H1 (cell line): Measurements from ENCODE around the gene FMOD. TPM values are rescaled to one million over a fixed set of nuclear protein-coding genes. Genes with fewer than 3 reads are reported as not detected.

Experiments
- CTCF ChIA-PET: fragments of 300-600 bp; sonication (Branson Sonifier 250); formaldehyde crosslinking; loops from one replicate; lab custom pipeline; 2021; ENCODE audit not compliant: partially characterized antibody; lab: Charles Lee
- POLR2A ChIA-PET: fragments of 300-600 bp; sonication (Branson Sonifier 250); formaldehyde crosslinking; loops from one replicate; lab custom pipeline; 2021; ENCODE audit warnings: inconsistent platforms; ENCODE audit not compliant: partially characterized antibody; lab: Charles Lee
- DNase-seq, 2 experiments: peaks; one replicate each; pipeline versions ENCODE4 v3.0.0 to v3.0.0-alpha.2; 2010 to 2022; ENCODE audit warnings: low spot score in 2 of 2, low read depth in 1 of 2, mixed read lengths in 1 of 2
- FAIRE-seq: peaks from 2 replicates; lab custom pipeline; 2011; peaks lifted over from hg19 to GRCh38; lab: Jason Lieb, UNC
- H2AFZ ChIP-seq: 2 replicates; pipeline ENCODE4 v1.8.1; 2012; ENCODE audit warnings: low read length, inconsistent platforms
- H2AK5ac ChIP-seq: 2 replicates; pipeline ENCODE4 v1.6.1; 2013; ENCODE audit warnings: low read depth, low read length
- H2BK120ac ChIP-seq: replicated peaks from 2 replicates; pipeline ENCODE3; 2013; ENCODE audit warnings: low read depth, low read length, inconsistent platforms
- H2BK12ac ChIP-seq: 2 replicates; pipeline ENCODE4 v1.6.1; 2013; ENCODE audit warnings: low read depth, low read length
- H2BK15ac ChIP-seq: 2 replicates; pipeline ENCODE4 v1.6.1; 2013; ENCODE audit warnings: low read length
- H2BK20ac ChIP-seq: 2 replicates; pipeline ENCODE4 v1.6.1; 2013; ENCODE audit warnings: low read length
- H2BK5ac ChIP-seq: 2 replicates; pipeline ENCODE4 v1.6.1; 2013; ENCODE audit warnings: low read depth, low read length
- H3K14ac ChIP-seq: 2 replicates; pipeline ENCODE4 v1.6.1; 2013; ENCODE audit warnings: inconsistent platforms; ENCODE audit not compliant: insufficient read length
- H3K18ac ChIP-seq: 2 replicates; pipeline ENCODE4 v1.6.1; 2013; ENCODE audit warnings: low read length; ENCODE audit errors: extremely low read depth
- H3K23ac ChIP-seq: 2 replicates; pipeline ENCODE4 v1.6.1; 2013; ENCODE audit warnings: inconsistent platforms; ENCODE audit not compliant: insufficient read length
- H3K23me2 ChIP-seq: 2 replicates; pipeline ENCODE4 v1.6.1; 2013; ENCODE audit warnings: low read depth, low read length
- H3K27ac ChIP-seq: 2 replicates; pipeline ENCODE4 v1.6.1; 2011; ENCODE audit warnings: low read depth, low read length, inconsistent platforms
- H3K27me3 ChIP-seq, 4 experiments: replicated peaks in 1 of 4; 1 replicate in 1 of 4; 2 replicates in 3 of 4; pipeline versions ENCODE4 v1.6.1 to v1.8.1; 2011 to 2013; ENCODE audit warnings: low read length in 3 of 4, mild to moderate bottlenecking in 3 of 4, inconsistent platforms in 2 of 4, mixed read lengths in 2 of 4, moderate library complexity in 1 of 4; ENCODE audit not compliant: control insufficient read depth in 3 of 4, insufficient read depth in 3 of 4; ENCODE audit errors: extremely low read depth in 1 of 4
- H3K36me3 ChIP-seq, 4 experiments: 2 replicates each; pipeline versions ENCODE4 v1.6.1 to v1.8.1; 2011 to 2013; ENCODE audit warnings: mild to moderate bottlenecking in 4 of 4, low read length in 3 of 4, moderate library complexity in 2 of 4, control low read depth in 1 of 4, inconsistent platforms in 1 of 4; ENCODE audit not compliant: insufficient read depth in 4 of 4, control insufficient read depth in 2 of 4
- H3K4ac ChIP-seq: replicated peaks from 2 replicates; pipeline ENCODE3; 2013; ENCODE audit warnings: low read length, low read depth, mixed read lengths, inconsistent platforms; ENCODE audit not compliant: insufficient read length
- H3K4me1 ChIP-seq, 4 experiments: replicated peaks in 1 of 4; 1 replicate in 1 of 4; 2 replicates in 3 of 4; pipeline versions ENCODE4 v1.6.1 to v1.8.1; 2011 to 2013; ENCODE audit warnings: low read length in 3 of 4, inconsistent platforms in 2 of 4, mixed read lengths in 1 of 4; ENCODE audit not compliant: insufficient read depth in 4 of 4, control insufficient read depth in 3 of 4
- H3K4me2 ChIP-seq, 2 experiments: 2 replicates each; pipeline versions ENCODE4 v1.6.1 to v1.8.1; 2011 to 2013; ENCODE audit warnings: low read depth in 2 of 2, low read length in 2 of 2, control low read depth in 1 of 2, inconsistent platforms in 1 of 2, mild to moderate bottlenecking in 1 of 2; ENCODE audit not compliant: insufficient read depth in 1 of 2
- H3K4me3 ChIP-seq, 4 experiments: fragments of 200-600, 300-600 bp in 1 of 4; sonication (generic), shearing (Covaris generic), sonication (Bioruptor Twin) in 1 of 4; 2 replicates each; pipeline versions ENCODE4 v1.5.1 to v1.8.1; 2011 to 2016; ENCODE audit warnings: low read length in 4 of 4, low read depth in 3 of 4, control low read depth in 2 of 4, inconsistent platforms in 2 of 4, mild to moderate bottlenecking in 2 of 4, mixed read lengths in 1 of 4, moderate library complexity in 1 of 4; ENCODE audit not compliant: insufficient read depth in 2 of 4; ENCODE audit errors: extremely low read depth in 1 of 4
- H3K56ac ChIP-seq: replicated peaks from 2 replicates; pipeline ENCODE3; 2013; ENCODE audit warnings: low read depth, mild to moderate bottlenecking, mixed read lengths, low read length, inconsistent platforms; ENCODE audit not compliant: insufficient read length
- H3K79me1 ChIP-seq: 2 replicates; pipeline ENCODE4 v1.6.1; 2013; ENCODE audit warnings: low read depth, low read length, control low read depth
- H3K79me2 ChIP-seq, 2 experiments: 2 replicates each; pipeline versions ENCODE4 v1.6.1 to v1.8.1; 2012 to 2013; ENCODE audit warnings: low read length in 2 of 2, mild to moderate bottlenecking in 2 of 2, inconsistent platforms in 1 of 2; ENCODE audit not compliant: insufficient read depth in 2 of 2, control insufficient read depth in 1 of 2
- H3K9ac ChIP-seq, 4 experiments: replicated peaks in 1 of 4; 1 replicate in 1 of 4; 2 replicates in 3 of 4; pipeline versions ENCODE4 v1.6.1 to v1.8.1; 2011 to 2013; ENCODE audit warnings: low read depth in 3 of 4, low read length in 3 of 4, control low read depth in 2 of 4, mild to moderate bottlenecking in 2 of 4, moderate library complexity in 2 of 4, inconsistent platforms in 1 of 4; ENCODE audit errors: extremely low read depth in 1 of 4
- H3K9me3 ChIP-seq, 2 experiments: 2 replicates each; pipeline versions ENCODE4 v1.6.1 to v1.8.1; 2012 to 2013; ENCODE audit warnings: mild to moderate bottlenecking in 2 of 2, moderate library complexity in 2 of 2, control low read depth in 1 of 2, inconsistent platforms in 1 of 2, low read depth in 1 of 2, low read length in 1 of 2, mixed read lengths in 1 of 2; ENCODE audit not compliant: insufficient read depth in 2 of 2
- H4K20me1 ChIP-seq, 2 experiments: replicated peaks in 1 of 2; 2 replicates each; pipeline versions ENCODE3 to v1.8.1; 2011 to 2013; ENCODE audit warnings: inconsistent platforms in 2 of 2, low read length in 2 of 2, mild to moderate bottlenecking in 1 of 2; ENCODE audit not compliant: insufficient read depth in 2 of 2, control insufficient read depth in 1 of 2
- H4K5ac ChIP-seq: 2 replicates; pipeline ENCODE4 v1.6.1; 2013; ENCODE audit warnings: low read length, low read depth, mixed read lengths, inconsistent platforms; ENCODE audit not compliant: insufficient read length
- H4K8ac ChIP-seq: 2 replicates; pipeline ENCODE4 v1.8.0; 2013; ENCODE audit warnings: mild to moderate bottlenecking, moderate library complexity, low read length, inconsistent platforms; ENCODE audit not compliant: insufficient read depth; ENCODE audit errors: extremely low read depth
- H4K91ac ChIP-seq: replicated peaks from 2 replicates; pipeline ENCODE3; 2013; ENCODE audit warnings: low read length, mixed read lengths, inconsistent platforms; ENCODE audit not compliant: insufficient read length
- CREB1 ChIP-seq: IDR thresholded peaks from 2 replicates; pipeline ENCODE4 v1.6.1; 2012; ENCODE audit warnings: inconsistent platforms
- CTCF ChIP-seq, 3 experiments: IDR thresholded peaks; 1 replicate in 2 of 3; 2 replicates in 1 of 3; pipeline versions ENCODE4 v1.5.1 to v1.6.1; 2011; ENCODE audit warnings: low read length in 3 of 3, mild to moderate bottlenecking in 3 of 3, inconsistent platforms in 2 of 3, low read depth in 1 of 3, moderate library complexity in 1 of 3; ENCODE audit not compliant: insufficient read depth in 1 of 3; ENCODE audit errors: control extremely low read depth in 1 of 3
- FOSL1 ChIP-seq: IDR thresholded peaks from 2 replicates; pipeline ENCODE4 v1.6.1; 2011; ENCODE audit warnings: mild to moderate bottlenecking, low read depth, low read length, moderate library complexity; ENCODE audit not compliant: insufficient read depth
- HDAC6 ChIP-seq: IDR thresholded peaks from one replicate; pipeline ENCODE4 v1.7.1; 2012; ENCODE audit warnings: low read depth, mild to moderate bottlenecking, inconsistent platforms, low read length, moderate library complexity
- JUND ChIP-seq: IDR thresholded peaks from 2 replicates; pipeline ENCODE4 v1.6.1; 2011; ENCODE audit warnings: mild to moderate bottlenecking, improper control_type of control experiment, low read length
- KDM1A ChIP-seq: fragments of 200-600, 300-600 bp; sonication (generic); IDR thresholded peaks from 2 replicates; pipeline ENCODE4 v1.7.1; 2016; ENCODE audit warnings: mild to moderate bottlenecking, low read length, borderline replicate concordance
- NRF1 ChIP-seq: IDR thresholded peaks from 2 replicates; pipeline ENCODE4 v1.6.1; 2011; ENCODE audit warnings: mild to moderate bottlenecking, low read depth, low read length, improper control_type of control experiment
- POU5F1 ChIP-seq: IDR thresholded peaks from 2 replicates; pipeline ENCODE4 v1.6.1; 2011; ENCODE audit warnings: low read depth, mild to moderate bottlenecking, low read length, moderate library complexity
- TAF7 ChIP-seq: optimal IDR thresholded peaks from 2 replicates; pipeline ENCODE3; 2011; ENCODE audit warnings: low read depth, mild to moderate bottlenecking, inconsistent platforms, low read length, moderate library complexity, borderline replicate concordance
- ZNF274 ChIP-seq: IDR thresholded peaks from 2 replicates; pipeline ENCODE4 v1.7.0; 2012; ENCODE audit warnings: low read length, borderline replicate concordance; ENCODE audit errors: extremely low read depth
- WGBS, 2 experiments: shearing (Covaris generic) in 1 of 2; methylation state at CpG; one replicate each; pipeline versions ENCODE4 v1.1.6 to v1.1.7; 2013 to 2015; ENCODE audit warnings: low lambda C conversion rate in 2 of 2, mixed read lengths in 2 of 2, inconsistent platforms in 1 of 2, low coverage in 1 of 2, missing lambda C conversion rate in 1 of 2; ENCODE audit not compliant: insufficient replicate concordance in 2 of 2, insufficient coverage in 1 of 2, insufficient read length in 1 of 2; ENCODE audit errors: extremely low coverage in 1 of 2, missing lambda C conversion rate in 1 of 2; 5-methylcytosine and 5-hydroxymethylcytosine counted together
- polyA plus RNA-seq, 7 experiments: library from polyadenylated mRNA; depleted of rRNA in 3 of 7; stranded (reverse) in 5 of 7; unstranded in 2 of 7; fragments of >200 nt in 5 of 7; fragments of 200-250 nt in 2 of 7; gene quantifications; 1 replicate in 5 of 7; 2 replicates in 1 of 7; 4 replicates in 1 of 7; pipeline versions ENCODE4 v1.2.1 to v1.2.3, GENCODE V29; 2011 to 2013; ENCODE audit warnings: missing spikeins in 2 of 7, mixed read lengths in 2 of 7
- total RNA-seq: library from RNA; stranded (reverse); fragmentation: NEBNext Ultra II Directional; extraction: Animal tissue kit (Norgen Biotek cat#: 25700); gene quantifications from 2 replicates; pipeline ENCODE4 v1.2.1, GENCODE V29; 2021
- TF ChIP-seq, protein P1 (sequence below): IDR thresholded peaks from 2 replicates; pipeline ENCODE4 v1.6.1; 2012; ENCODE audit warnings: inconsistent platforms

The FMOD gene
- total and polyA plus RNA-seq, 2 of the 8 experiments (the other 6 are each of a cell fraction or from before 2014, with no cell fraction given): 0.17 to 0.32 TPM

DNA sequence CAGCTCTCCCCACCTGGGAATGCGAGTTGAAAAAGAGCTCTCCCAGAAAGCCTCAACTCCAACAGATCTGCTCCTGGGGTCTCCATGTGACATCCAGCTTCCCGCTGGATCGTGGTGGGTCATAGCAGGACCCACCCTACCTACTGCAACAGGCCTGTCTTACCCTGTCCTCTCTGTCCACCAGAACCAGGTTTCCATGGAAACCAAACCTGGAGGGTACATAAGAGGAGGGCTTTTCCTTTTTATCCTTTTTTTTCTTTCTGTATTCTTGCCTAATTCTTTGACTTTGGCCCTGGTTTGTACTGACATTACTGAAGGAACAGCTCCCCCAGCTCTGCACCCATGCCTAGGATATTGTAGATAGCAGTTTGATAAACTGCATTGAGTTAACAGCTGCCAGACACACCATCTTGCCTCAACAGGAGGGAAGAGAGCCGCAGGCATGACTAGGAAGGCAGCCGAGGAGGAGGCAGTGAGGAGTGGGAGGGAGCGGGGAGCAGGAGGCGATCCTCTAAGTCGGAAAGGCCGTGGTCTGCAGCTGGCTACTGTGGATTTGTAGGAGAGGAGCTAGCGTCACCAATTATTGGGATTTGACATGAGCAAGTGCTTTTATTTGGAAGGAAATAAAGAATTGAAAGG is 9.7 kb upstream of the FMOD start:
- Histone ChIP-seq H3K27ac (no peak overlapping the region), H4K5ac (no peak overlapping the region), H3K79me2 (no peaks in the 10 kb centered on the region), H3K36me3 (no peaks in the 10 kb centered on the region), H2BK5ac (no peak overlapping the region), H3K79me1 (no peaks in the 10 kb centered on the region), H2AFZ (no peak overlapping the region), H3K56ac (no peak overlapping the region), H3K23ac (no peak overlapping the region), H4K20me1 (no peaks in the 10 kb centered on the region), H3K4me1 (peaks cover 0 to 2% (median 0%) of the 10 kb centered on the region in 4 experiments; a peak in 2 of 7 replicates), H3K27me3 (peaks cover 0 to 2% (median 0%) of the 10 kb centered on the region in 4 experiments; a peak in 3 of 7 replicates), H3K4me3 (no peak overlapping the region), H4K91ac (no peak overlapping the region), H3K9ac (no peak overlapping the region), H3K4me2 (no peak overlapping the region), H3K18ac (no peak overlapping the region; the same call in 1 of the 2 replicates), H3K4ac (no peak overlapping the region), H2AK5ac (no peak overlapping the region), H3K14ac (no peak overlapping the region), H3K23me2 (no peaks in the 10 kb centered on the region), H2BK12ac (no peak overlapping the region), H2BK120ac (no peak overlapping the region), H2BK20ac (no peak overlapping the region), H2BK15ac (no peak overlapping the region), H3K9me3 (no peaks in the 10 kb centered on the region), H4K8ac (no peak overlapping the region)
- no peak for DNase-seq
- FAIRE-seq: no peak
- CTCF ChIA-PET: interaction anchor here (0.8 to 19.1 kb wide), 7 partner anchors 17 to 341 kb away, joined by 3 to 253 read pairs (median 4); partner anchors contain the start of gene FMOD
- WGBS, 2 experiments: 69% methylated on average over 10 of the region's 10 CpGs; no CpG with 5 or more reads in 1 of the 2 experiments
- POLR2A ChIA-PET: no interaction called here
- no peak for TF ChIP-seq JUND
- no peak for TF ChIP-seq CTCF (IDR thresholded peaks at IDR 0.05; ENCODE audit: control extremely low read depth in 1 of 3, insufficient read depth in 1 of 3, low read depth in 1 of 3, low read length in 3 of 3)
- TF ChIP-seq NRF1: no peak
- TF ChIP-seq, protein P1, sequence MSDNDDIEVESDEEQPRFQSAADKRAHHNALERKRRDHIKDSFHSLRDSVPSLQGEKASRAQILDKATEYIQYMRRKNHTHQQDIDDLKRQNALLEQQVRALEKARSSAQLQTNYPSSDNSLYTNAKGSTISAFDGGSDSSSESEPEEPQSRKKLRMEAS: no peak
- TF ChIP-seq TAF7: no peak
- no peak for TF ChIP-seq FOSL1
- TF ChIP-seq ZNF274: no peak
- no peak for TF ChIP-seq HDAC6
- no peak for TF ChIP-seq CREB1
- TF ChIP-seq POU5F1: no peak
- TF ChIP-seq KDM1A: no peak
